GM12874 (cell line): Measurements from ENCODE around the gene SMARCD2.

Source experiments
- CTCF ChIP-seq: IDR thresholded peaks from 2 replicates; pipeline ENCODE4 v1.5.1; 2011; ENCODE audit warnings: low read depth, mild to moderate bottlenecking, control low read depth, low read length, moderate library complexity; ENCODE audit not compliant: insufficient read depth

SMARCD2 gene

GRCh38 chr17:63827002-63827800, 15.3 kb downstream of the SMARCD2 start, which contains the start of the genes FTSJ3 and PSMC5:
Gene FTSJ3 (minus strand): TSS chr17:63827663. CDS start chr17:63826902, 761 bp downstream.
Gene PSMC5 (plus strand): TSS chr17:63827431. CDS start chr17:63827491, 60 bp downstream.
- TF ChIP-seq CTCF: peak; percentile 87

GRCh38 chr17:63826468-63827001, 15.9 kb downstream of the SMARCD2 start:
- TF ChIP-seq CTCF: no peak

GRCh38 chr17:63824362-63824761, 18.1 kb downstream of the SMARCD2 start:
- TF ChIP-seq CTCF: no peak

- no peak for TF ChIP-seq CTCF
Observed at GRCh38 chr17:63823659-63824331, 18.7 kb downstream of the SMARCD2 start.

GRCh38 chr17:63822537-63822936, 19.9 kb downstream of the SMARCD2 start:
- TF ChIP-seq CTCF: no peak

- no peak for TF ChIP-seq CTCF
Observed at GRCh38 chr17:63821804-63822203, 20.7 kb downstream of the SMARCD2 start.

GRCh38 chr17:63820963-63821561, 21.4 kb downstream of the SMARCD2 start:
- TF ChIP-seq CTCF: no peak
